GM12892 (cell line): ENCODE results near the gene KRT8.

ENCODE experiments used
- POLR2A ChIP-seq: IDR thresholded peaks from 2 replicates; pipeline ENCODE4 v1.6.1; 2011; ENCODE audit warnings: low read depth, low read length, control low read depth
- POLR2AphosphoS5 ChIP-seq: IDR thresholded peaks from 2 replicates; pipeline ENCODE4 v1.6.1; 2011; ENCODE audit warnings: low read depth, low read length, control low read depth
- TAF1 ChIP-seq: IDR thresholded peaks from 2 replicates; pipeline ENCODE4 v1.6.1; 2011; ENCODE audit warnings: low read depth, mild to moderate bottlenecking, control low read depth, low read length, borderline replicate concordance

GRCh38 chr12:52929538-52929937 lies 24.7 kb upstream of the KRT8 start:
- no peak for TF ChIP-seq POLR2A
- TF ChIP-seq POLR2AphosphoS5 = no peak
- TF ChIP-seq TAF1 = no peak
